Caco-2 (cell line): ENCODE data around the gene JMJD8. TPM values are rescaled to one million over a fixed set of nuclear protein-coding genes. Genes with fewer than 3 reads are reported as not detected.

Experiments
- Bru-seq: library from RNA; stranded (reverse); fragments of 400-500 nt; gene quantifications from one replicate; lab custom pipeline; 2021; lab: Mats Ljungman, UMichigan
- BruChase-seq, 2 experiments: library from RNA; stranded (reverse); fragments of 400-500 nt; gene quantifications; one replicate each; lab custom pipeline; 2021; lab: Mats Ljungman, UMichigan
- BruUV-seq: library from RNA; stranded (reverse); fragments of 400-500 nt; replicated peaks from 2 replicates; lab custom pipeline; 2021; lab: Mats Ljungman, UMichigan
- CTCF ChIA-PET: fragments of 300-600 bp; sonication (Branson Sonifier 250); formaldehyde crosslinking; loops from one replicate; lab custom pipeline; 2022; ENCODE audit warnings: antibody characterized with exemption; lab: Charles Lee
- POLR2A ChIA-PET: fragments of 300-600 bp; sonication (Branson Sonifier 250); formaldehyde crosslinking; loops from one replicate; lab custom pipeline; 2022; ENCODE audit warnings: antibody characterized with exemption; lab: Charles Lee
- DNase-seq, 2 experiments: peaks; one replicate each; pipeline versions ENCODE4 v3.0.0 to v3.0.0-alpha.2; 2020 to 2022
- H3K27me3 ChIP-seq: replicated peaks from 2 replicates; pipeline ENCODE4 v1.6.0; 2011; ENCODE audit warnings: low read length; ENCODE audit not compliant: control insufficient read depth, insufficient read depth
- H3K36me3 ChIP-seq: 2 replicates; pipeline ENCODE4 v1.5.1; 2011; ENCODE audit warnings: low read length; ENCODE audit not compliant: control insufficient read depth, insufficient read depth
- H3K4me1 ChIP-seq: fragments of 250-450 bp; sonication (Bioruptor Pico); 2 replicates; pipeline ENCODE4 v1.5.1; 2020; ENCODE audit warnings: mild to moderate bottlenecking
- H3K4me3 ChIP-seq: 2 replicates; pipeline ENCODE4 v1.5.1; 2011; ENCODE audit warnings: low read depth, mild to moderate bottlenecking, control low read depth, low read length
- H3K9me3 ChIP-seq: fragments of 250-450 bp; sonication (Bioruptor Pico); 2 replicates; pipeline ENCODE4 v1.5.1; 2020; ENCODE audit warnings: mild to moderate bottlenecking, moderate library complexity
- H3K27ac Mint-ChIP-seq: one replicate; pipeline ENCODE4 v1.8.0; 2022; ENCODE audit warnings: mixed read lengths; ENCODE audit not compliant: unreplicated experiment
- H3K27me3 Mint-ChIP-seq: one replicate; pipeline ENCODE4 v1.8.0; 2022; ENCODE audit warnings: mixed read lengths; ENCODE audit not compliant: insufficient read depth, unreplicated experiment
- H3K36me3 Mint-ChIP-seq: one replicate; pipeline ENCODE4 v1.8.0; 2022; ENCODE audit warnings: mild to moderate bottlenecking, mixed read lengths; ENCODE audit not compliant: insufficient read depth, unreplicated experiment
- H3K4me1 Mint-ChIP-seq: one replicate; pipeline ENCODE4 v1.8.0; 2022; ENCODE audit warnings: low read depth, mixed read lengths; ENCODE audit not compliant: unreplicated experiment
- H3K4me3 Mint-ChIP-seq: one replicate; pipeline ENCODE4 v1.8.0; 2022; ENCODE audit warnings: mild to moderate bottlenecking, moderate library complexity, mixed read lengths; ENCODE audit not compliant: unreplicated experiment
- H3K9me3 Mint-ChIP-seq: one replicate; pipeline ENCODE4 v1.8.0; 2022; ENCODE audit warnings: mixed read lengths; ENCODE audit not compliant: unreplicated experiment
- CTCF ChIP-seq, 2 experiments: fragments of 200-600 bp in 1 of 2; IDR thresholded peaks; 1 replicate in 1 of 2; 2 replicates in 1 of 2; pipeline versions ENCODE4 v1.5.1 to v1.8.0; 2011 to 2022; ENCODE audit warnings: antibody characterized with exemption in 1 of 2, control low read depth in 1 of 2, inconsistent platforms in 1 of 2, low read depth in 1 of 2, low read length in 1 of 2, mild to moderate bottlenecking in 1 of 2, moderate library complexity in 1 of 2; ENCODE audit not compliant: insufficient read depth in 1 of 2, severe bottlenecking in 1 of 2, unreplicated experiment in 1 of 2
- intact Hi-C: fragments of 100-400 bp; cut with micrococcal nuclease; formaldehyde crosslinking; loops from one replicate; pipeline ENCODE4 v1.10.0; 2022; ENCODE audit not compliant: unreplicated experiment
- long read RNA-seq: library from polyadenylated mRNA; stranded (forward); transcript quantifications from one replicate; pipeline ENCODE4 v2.0.0, GENCODE V29; 2022
- total RNA-seq: library from RNA; stranded (reverse); gene quantifications from 2 replicates; pipeline ENCODE4 v1.2.3, GENCODE V29; 2022

Gene JMJD8
- 46.7 and 52.4 TPM in 2 replicates for total RNA-seq
- percentile 60 among the genes with signal in this experiment for Bru-seq, nascent RNA
- BruChase-seq, experiment 1, labeled RNA remaining after a 2-hour chase: percentile 72 among the genes with signal in this experiment
- percentile 92 among the genes with signal in this experiment for BruChase-seq, experiment 2, labeled RNA remaining after a 6-hour chase
- long read RNA-seq, transcript JMJD8-201 (9 exons, 2,038 nt): major isoform, 44 of 208 reads
- long read RNA-seq, transcript JMJD8-209 (8 exons, 2,205 nt): minor isoform, 6 of 208 reads
- long read RNA-seq, transcript JMJD8-202 (8 exons, 823 nt): minor isoform, 5 of 208 reads
- long read RNA-seq, transcript JMJD8-203 (8 exons, 1,015 nt): minor isoform, 13 of 208 reads
- long read RNA-seq, partial matches to known transcripts: 39 of 208 reads
- long read RNA-seq, other reads (novel, unspliced or antisense): 89 of 208 reads

- Histone ChIP-seq H3K4me1 (peaks cover 33% of the 10 kb centered on the region), H3K36me3 (0 out of 2 replicates have a peak, but pooled peaks cover 4% of the 10 kb centered on the region), H3K4me3 (peak within 1 kb of the TSS; percentile 86), H3K9me3 (no peaks in the 10 kb centered on the region), H3K27me3 (no peaks in the 10 kb centered on the region)
- ChIA-PET POLR2A (interaction anchor here (1.1 kb wide), 1 partner anchor 36 kb away, joined by 4 read pairs; no protein-coding TSS in a partner anchor), CTCF (no interaction called here)
- intact Hi-C loops: no loop called here
- peak within 1 kb of the TSS; percentile 84 for H3K27ac Mint-ChIP-seq
- TF ChIP-seq CTCF (IDR thresholded peaks at IDR 0.05; ENCODE audit: insufficient read depth in 1 of 2, low read depth in 1 of 2, low read length in 1 of 2, severe bottlenecking in 1 of 2, unreplicated experiment in 1 of 2): no peak
- BruUV-seq: no TSS peak
- H3K9me3 Mint-ChIP-seq: no peaks in the 10 kb centered on the region
- H3K4me3 Mint-ChIP-seq: peak within 1 kb of the TSS; percentile 87
- no peaks in the 10 kb centered on the region for H3K4me1 Mint-ChIP-seq
- peak; percentile 96 to 97 for DNase-seq
- H3K27me3 Mint-ChIP-seq: no peaks in the 10 kb centered on the region
- H3K36me3 Mint-ChIP-seq: peaks cover 60% of the 10 kb centered on the region
Measured at GRCh38 chr16:684071-684794, at the start of gene JMJD8. Gene JMJD8 (minus strand): TSS chr16:684334. CDS start chr16:684319, 15 bp downstream.

- ChIA-PET POLR2A (no interaction called here), CTCF (interaction anchor here (0.9 kb wide), 1 partner anchor 9 kb away, joined by 4 read pairs; no protein-coding TSS in a partner anchor)
- peaks cover 49% of the 10 kb centered on the region for H3K36me3 Mint-ChIP-seq
- H3K4me3 Mint-ChIP-seq: no peak overlapping the region
- no peaks in the 10 kb centered on the region for H3K27me3 Mint-ChIP-seq
- no peaks in the 10 kb centered on the region for H3K4me1 Mint-ChIP-seq
- H3K4me1 ChIP-seq: no peaks in the 10 kb centered on the region
- DNase-seq: peak in 1 of 2 experiments; percentile 51
- no peaks in the 10 kb centered on the region; the same call in 1 of the 2 replicates for H3K36me3 ChIP-seq
- no peak overlapping the region for H3K27ac Mint-ChIP-seq
- peak; percentile 36 to 41 for TF ChIP-seq CTCF (IDR thresholded peaks at IDR 0.05; ENCODE audit: insufficient read depth in 1 of 2, low read depth in 1 of 2, low read length in 1 of 2, severe bottlenecking in 1 of 2, unreplicated experiment in 1 of 2)
- intact Hi-C loops: no loop called here
- no peak overlapping the region for H3K4me3 ChIP-seq
- no peaks in the 10 kb centered on the region for H3K9me3 Mint-ChIP-seq
- BruUV-seq: no TSS peak
- H3K27me3 ChIP-seq: no peaks in the 10 kb centered on the region
- no peaks in the 10 kb centered on the region for H3K9me3 ChIP-seq
Measured at GRCh38 chr16:733382-734207, 49.5 kb upstream of the JMJD8 start.
